Sigmoid colon (tissue), 7 donors: ENCODE results near the gene FGD5. TPM values are rescaled to one million over a fixed set of nuclear protein-coding genes. Genes with fewer than 3 reads are reported as not detected.

Source experiments
- DNase-seq: peaks from one replicate; pipeline ENCODE4 v3.0.0-alpha.2; 2019
- H3K27ac ChIP-seq, 4 donors: fragments of 200-600 bp; sonication (generic); one replicate each; pipeline ENCODE4 v1.5.1; 2016 to 2019; ENCODE audit warnings: mild to moderate bottlenecking in 1 of 4
- H3K27me3 ChIP-seq, 3 donors: fragments of 200-600 bp; sonication (generic); one replicate each; pipeline ENCODE4 v1.5.1; 2019; ENCODE audit warnings: mild to moderate bottlenecking in 1 of 3
- H3K36me3 ChIP-seq, 4 donors: fragments of 200-600 bp; sonication (generic); one replicate each; pipeline ENCODE4 v1.5.1; 2016 to 2019
- H3K4me1 ChIP-seq, 4 donors: fragments of 200-600 bp; sonication (generic); one replicate each; pipeline ENCODE4 v1.5.1; 2017 to 2019
- H3K4me3 ChIP-seq, 4 donors: fragments of 200-600 bp; sonication (generic); one replicate each; pipeline ENCODE4 v1.5.1; 2017 to 2019; ENCODE audit warnings: mild to moderate bottlenecking in 2 of 4, moderate library complexity in 1 of 4
- H3K9me3 ChIP-seq, 4 donors: fragments of 200-600 bp in 3 of 4; sonication (generic) in 3 of 4; one replicate each; pipeline versions ENCODE4 v1.5.1 to v1.6.1; 2013 to 2019
- EP300 ChIP-seq, 4 donors: sonication (generic); formaldehyde crosslinking; IDR thresholded peaks; one replicate each; pipeline ENCODE4 v1.6.1; 2017; ENCODE audit warnings: antibody characterized with exemption in 4 of 4
- POLR2A ChIP-seq, 2 donors: fragments of 450-650 bp; IDR thresholded peaks; one replicate each; pipeline ENCODE4 v1.6.1; 2016; ENCODE audit warnings: antibody characterized with exemption in 2 of 2, mild to moderate bottlenecking in 2 of 2, moderate library complexity in 2 of 2
- POLR2AphosphoS5 ChIP-seq, 4 donors: sonication (generic); formaldehyde crosslinking; IDR thresholded peaks; one replicate each; pipeline ENCODE4 v1.6.1; 2017; ENCODE audit warnings: antibody characterized with exemption in 4 of 4
- WGBS, 2 donors: extraction: QIAGEN DNeasy Blood & Tissue Kit; methylation state at CpG; one replicate each; pipeline ENCODE4 v1.1.7; 2013; 5-methylcytosine and 5-hydroxymethylcytosine counted together
- intact Hi-C: fragments of 100-400 bp; cut with DNase I; formaldehyde crosslinking; loops from one replicate; pipeline ENCODE4 v1.15.1; 2023
- polyA plus RNA-seq, 3 donors: library from polyadenylated mRNA; stranded (reverse); fragments of 200-250 nt; gene quantifications; one replicate each; pipeline ENCODE4 v1.2.3, GENCODE V29; 2013
- total RNA-seq, 4 donors: library from RNA; depleted of rRNA; stranded (reverse); fragments of >200 nt; gene quantifications; one replicate each; pipeline ENCODE4 v1.1.0, GENCODE V29; 2016
- TF ChIP-seq, protein P1 (sequence below), 4 experiments: fragments of 450-650 bp in 3 of 4; fragments of 200-600 bp in 1 of 4; IDR thresholded peaks; one replicate each; pipeline ENCODE4 v1.5.1; 2016 to 2019; ENCODE audit warnings: antibody characterized with exemption in 4 of 4, mild to moderate bottlenecking in 3 of 4, moderate library complexity in 2 of 4
- donor health status: healthy with polysubstance abuse.
- donor health status: Bipolar disorder and iron deficiency.
- donor health status: healthy.

FGD5 gene
- total and polyA plus RNA-seq, 7 donors = 2.1 to 18.6 (median 6.4) TPM

- no peak for TF ChIP-seq EP300 (IDR thresholded peaks at IDR 0.05)
- no peak for TF ChIP-seq POLR2AphosphoS5 (IDR thresholded peaks at IDR 0.05)
- TF ChIP-seq, protein P1, sequence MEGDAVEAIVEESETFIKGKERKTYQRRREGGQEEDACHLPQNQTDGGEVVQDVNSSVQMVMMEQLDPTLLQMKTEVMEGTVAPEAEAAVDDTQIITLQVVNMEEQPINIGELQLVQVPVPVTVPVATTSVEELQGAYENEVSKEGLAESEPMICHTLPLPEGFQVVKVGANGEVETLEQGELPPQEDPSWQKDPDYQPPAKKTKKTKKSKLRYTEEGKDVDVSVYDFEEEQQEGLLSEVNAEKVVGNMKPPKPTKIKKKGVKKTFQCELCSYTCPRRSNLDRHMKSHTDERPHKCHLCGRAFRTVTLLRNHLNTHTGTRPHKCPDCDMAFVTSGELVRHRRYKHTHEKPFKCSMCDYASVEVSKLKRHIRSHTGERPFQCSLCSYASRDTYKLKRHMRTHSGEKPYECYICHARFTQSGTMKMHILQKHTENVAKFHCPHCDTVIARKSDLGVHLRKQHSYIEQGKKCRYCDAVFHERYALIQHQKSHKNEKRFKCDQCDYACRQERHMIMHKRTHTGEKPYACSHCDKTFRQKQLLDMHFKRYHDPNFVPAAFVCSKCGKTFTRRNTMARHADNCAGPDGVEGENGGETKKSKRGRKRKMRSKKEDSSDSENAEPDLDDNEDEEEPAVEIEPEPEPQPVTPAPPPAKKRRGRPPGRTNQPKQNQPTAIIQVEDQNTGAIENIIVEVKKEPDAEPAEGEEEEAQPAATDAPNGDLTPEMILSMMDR (IDR thresholded peaks at IDR 0.05) = no peak
- TF ChIP-seq POLR2A (IDR thresholded peaks at IDR 0.05) = no peak
These were observed 42.3 kb downstream of the FGD5 start for GRCh38 chr3:14861031-14861430.

GRCh38 chr3:14861446-14862302 is 42.9 kb downstream of the FGD5 start:
- no peak for TF ChIP-seq POLR2A (IDR thresholded peaks at IDR 0.05)
- TF ChIP-seq EP300 (IDR thresholded peaks at IDR 0.05) = no peak
- TF ChIP-seq, protein P1 (IDR thresholded peaks at IDR 0.05) = no peak
- TF ChIP-seq POLR2AphosphoS5 (IDR thresholded peaks at IDR 0.05) = no peak
- no peaks in the 10 kb centered on the region for H3K27me3 ChIP-seq
- H3K4me1 ChIP-seq = peaks cover 0 to 8% (median 2%) of the 10 kb centered on the region in 4 donors
- no peak overlapping the region for H3K4me3 ChIP-seq
- no peak for DNase-seq
- no peaks in the 10 kb centered on the region for H3K9me3 ChIP-seq
- intact Hi-C loops = no loop called here
- WGBS, 2 donors = 76 to 79% methylated on average over 8 of the region's 8 CpGs
- no peaks in the 10 kb centered on the region for H3K36me3 ChIP-seq
- peak overlapping the region; percentile 14 to 53 (median 34) for H3K27ac ChIP-seq

More at GRCh38 chr3:14861031-14861430, 42.3 kb downstream of the FGD5 start:
- H3K9me3 ChIP-seq = no peaks in the 10 kb centered on the region
- H3K4me3 ChIP-seq = no peak overlapping the region
- WGBS, 2 donors = 20 to 49% methylated on average over 7 of the region's 7 CpGs
- DNase-seq = no peak
- intact Hi-C loops = no loop called here
- peak overlapping the region; percentile 14 to 53 (median 34) for H3K27ac ChIP-seq
- no peaks in the 10 kb centered on the region for H3K27me3 ChIP-seq
- H3K36me3 ChIP-seq = no peaks in the 10 kb centered on the region
- H3K4me1 ChIP-seq = peaks cover 0 to 8% (median 2%) of the 10 kb centered on the region in 4 donors

GRCh38 chr3:14862303-14862660 is 43.5 kb downstream of the FGD5 start:
- peaks cover 0 to 8% (median 2%) of the 10 kb centered on the region in 4 donors for H3K4me1 ChIP-seq
- no peaks in the 10 kb centered on the region for H3K27me3 ChIP-seq
- DNase-seq = no peak
- no peaks in the 10 kb centered on the region for H3K36me3 ChIP-seq
- WGBS, 2 donors = 41 to 78% methylated on average over 4 of the region's 4 CpGs
- no peak overlapping the region for H3K4me3 ChIP-seq
- intact Hi-C loops = no loop called here
- H3K27ac ChIP-seq = no peak overlapping the region
- TF ChIP-seq, protein P1 (IDR thresholded peaks at IDR 0.05) = no peak
- TF ChIP-seq POLR2AphosphoS5 (IDR thresholded peaks at IDR 0.05) = no peak
- no peaks in the 10 kb centered on the region for H3K9me3 ChIP-seq

- Histone ChIP-seq H3K4me1 (peaks cover 0 to 8% (median 2%) of the 10 kb centered on the region in 4 donors), H3K27ac (no peak overlapping the region), H3K4me3 (no peak overlapping the region), H3K27me3 (no peaks in the 10 kb centered on the region), H3K36me3 (no peaks in the 10 kb centered on the region), H3K9me3 (no peaks in the 10 kb centered on the region)
- no peak for DNase-seq
- no peak for TF ChIP-seq POLR2A (IDR thresholded peaks at IDR 0.05)
- WGBS, 2 donors = 78 to 87% methylated on average over 5 of the region's 5 CpGs
- intact Hi-C loops = no loop called here
These were observed 44.0 kb downstream of the FGD5 start for GRCh38 chr3:14862661-14863230.

GRCh38 chr3:14863333-14864100 is 44.8 kb downstream of the FGD5 start:
- no peak for DNase-seq
- WGBS, 2 donors = 70 to 72% methylated on average over 10 of the region's 10 CpGs
- no peak overlapping the region for H3K4me3 ChIP-seq
- no peaks in the 10 kb centered on the region for H3K9me3 ChIP-seq
- peaks cover 0 to 8% (median 2%) of the 10 kb centered on the region in 4 donors for H3K4me1 ChIP-seq
- no peaks in the 10 kb centered on the region for H3K36me3 ChIP-seq
- intact Hi-C loops = no loop called here
- no peak overlapping the region for H3K27ac ChIP-seq
- H3K27me3 ChIP-seq = no peaks in the 10 kb centered on the region
- TF ChIP-seq, protein P1 (IDR thresholded peaks at IDR 0.05) = no peak
- TF ChIP-seq POLR2AphosphoS5 (IDR thresholded peaks at IDR 0.05) = no peak
- TF ChIP-seq POLR2A (IDR thresholded peaks at IDR 0.05) = no peak
- no peak for TF ChIP-seq EP300 (IDR thresholded peaks at IDR 0.05)
